GM12892 (cell line): ENCODE results near the gene MVK.

Source experiments
- POLR2A ChIP-seq: IDR thresholded peaks from 2 replicates; pipeline ENCODE4 v1.6.1; 2011; ENCODE audit warnings: low read depth, low read length, control low read depth
- POLR2AphosphoS5 ChIP-seq: IDR thresholded peaks from 2 replicates; pipeline ENCODE4 v1.6.1; 2011; ENCODE audit warnings: low read depth, low read length, control low read depth
- TAF1 ChIP-seq: IDR thresholded peaks from 2 replicates; pipeline ENCODE4 v1.6.1; 2011; ENCODE audit warnings: low read depth, mild to moderate bottlenecking, control low read depth, low read length, borderline replicate concordance

DNA sequence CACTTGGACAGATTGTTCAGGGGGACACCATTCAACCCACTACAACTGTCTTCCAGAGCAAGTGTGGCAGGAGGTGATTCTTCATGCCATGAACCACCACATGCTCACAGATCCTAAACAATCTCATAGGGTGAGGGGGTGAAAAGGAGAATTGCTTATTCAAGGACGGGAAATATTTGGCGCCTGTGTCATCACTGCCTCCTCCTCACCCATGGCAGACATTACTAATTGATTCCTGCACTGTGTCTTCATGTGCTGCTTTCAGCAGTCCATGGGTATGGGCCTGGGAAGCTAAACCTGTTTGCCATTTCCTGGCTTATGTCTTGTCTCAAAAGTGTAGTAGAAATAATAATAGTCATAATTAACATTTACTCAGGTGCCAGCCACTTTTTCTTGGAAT is 31.6 kb upstream of the MVK start:
- no peak for TF ChIP-seq POLR2AphosphoS5
- TF ChIP-seq TAF1, result no peak
- TF ChIP-seq POLR2A, result no peak
